Keratinocyte (primary cell): Measurements from ENCODE around the gene MMP23B. TPM values are rescaled to one million over a fixed set of nuclear protein-coding genes. Genes with fewer than 3 reads are reported as not detected.

Experiments used
- DNase-seq: peaks from one replicate; pipeline ENCODE4 v3.0.0-alpha.2; 2011; ENCODE audit warnings: low read depth, missing footprints, low spot score
- FAIRE-seq: peaks from 2 replicates; lab custom pipeline; 2011; peaks lifted over from hg19 to GRCh38; lab: Jason Lieb, UNC
- H2AFZ ChIP-seq: 2 replicates; pipeline ENCODE4 v1.6.0; 2012; ENCODE audit warnings: low read length, control low read depth, inconsistent platforms; ENCODE audit not compliant: control insufficient read depth
- H3K27ac ChIP-seq: 2 replicates; pipeline ENCODE4 v1.5.1; 2011; ENCODE audit warnings: low read length; ENCODE audit not compliant: control insufficient read depth, insufficient read depth
- H3K27me3 ChIP-seq: 3 replicates; pipeline ENCODE4 v1.6.0; 2011; ENCODE audit warnings: low read length; ENCODE audit not compliant: control insufficient read depth, insufficient read depth; ENCODE audit errors: extremely low read depth
- H3K36me3 ChIP-seq, 2 experiments: 2 replicates in 1 of 2; 3 replicates in 1 of 2; pipeline ENCODE4 v1.5.1; 2011; ENCODE audit warnings: low read length in 2 of 2, mild to moderate bottlenecking in 1 of 2; ENCODE audit not compliant: control insufficient read depth in 2 of 2, insufficient read depth in 2 of 2; ENCODE audit errors: extremely low read depth in 1 of 2
- H3K4me1 ChIP-seq: 3 replicates; pipeline ENCODE4 v1.5.1; 2011; ENCODE audit warnings: low read length; ENCODE audit not compliant: control insufficient read depth, insufficient read depth; ENCODE audit errors: extremely low read depth
- H3K4me2 ChIP-seq: 3 replicates; pipeline ENCODE4 v1.6.0; 2011; ENCODE audit warnings: low read depth, low read length; ENCODE audit not compliant: control insufficient read depth, insufficient read depth; ENCODE audit errors: extremely low read depth
- H3K4me3 ChIP-seq, 3 experiments: fragments of 200-600 bp in 1 of 3; sonication (generic) in 1 of 3; 2 replicates in 2 of 3; 3 replicates in 1 of 3; pipeline ENCODE4 v1.5.1; 2011 to 2016; ENCODE audit warnings: low read length in 3 of 3, mild to moderate bottlenecking in 3 of 3, control low read depth in 2 of 3, inconsistent platforms in 1 of 3, low read depth in 1 of 3, mixed read lengths in 1 of 3, mixed run types in 1 of 3, moderate library complexity in 1 of 3; ENCODE audit not compliant: control insufficient read depth in 2 of 3, insufficient read depth in 2 of 3; ENCODE audit errors: extremely low read depth in 1 of 3
- H3K79me2 ChIP-seq: 2 replicates; pipeline ENCODE4 v1.6.0; 2012; ENCODE audit warnings: low read length; ENCODE audit not compliant: control insufficient read depth, insufficient read depth
- H3K9ac ChIP-seq: 3 replicates; pipeline ENCODE4 v1.6.0; 2011; ENCODE audit warnings: low read length; ENCODE audit not compliant: control insufficient read depth, insufficient read depth; ENCODE audit errors: extremely low read depth
- H3K9me1 ChIP-seq: 3 replicates; pipeline ENCODE4 v1.6.0; 2011; ENCODE audit warnings: low read length; ENCODE audit not compliant: control insufficient read depth, insufficient read depth; ENCODE audit errors: extremely low read depth
- H3K9me3 ChIP-seq: 2 replicates; pipeline ENCODE4 v1.5.1; 2012; ENCODE audit warnings: low read depth, low read length; ENCODE audit not compliant: control insufficient read depth
- H4K20me1 ChIP-seq: 3 replicates; pipeline ENCODE4 v1.6.0; 2011; ENCODE audit warnings: low read length; ENCODE audit not compliant: control insufficient read depth, insufficient read depth; ENCODE audit errors: extremely low read depth
- EZH2 ChIP-seq: IDR thresholded peaks from one replicate; pipeline ENCODE4 v1.6.1; 2012; ENCODE audit warnings: inconsistent platforms, mild to moderate bottlenecking, low read length, moderate library complexity
- dilution Hi-C: fragments of 300-500 bp; cut with MboI; formaldehyde crosslinking; loops from one replicate; pipeline ENCODE4 v1.7.0; 2020; ENCODE audit warnings: low sequenced_read_pairs; ENCODE audit not compliant: extremely low pct_ligation_motif_present
- polyA plus RNA-seq, 5 experiments: library from polyadenylated mRNA; depleted of rRNA in 3 of 5; stranded (reverse) in 3 of 5; stranded (forward) in 1 of 5; unstranded in 1 of 5; fragments of >200 nt; gene quantifications; 1 replicate in 1 of 5; 2 replicates in 3 of 5; 3 replicates in 1 of 5; pipeline versions ENCODE4 v1.2.1 to v1.2.3, GENCODE V29; 2011 to 2012; ENCODE audit warnings: missing spikeins in 2 of 5, low read depth in 1 of 5, low replicate concordance in 1 of 5
- TF ChIP-seq, protein P1 (sequence below), 3 experiments: IDR thresholded peaks in 1 of 3; conservative IDR thresholded peaks in 1 of 3; optimal IDR thresholded peaks in 1 of 3; 2 replicates in 2 of 3; 3 replicates in 1 of 3; pipeline versions ENCODE3 to v1.5.1; 2011; ENCODE audit warnings: low read length in 3 of 3, mild to moderate bottlenecking in 3 of 3, moderate library complexity in 2 of 3, control low read depth in 1 of 3, inconsistent platforms in 1 of 3; ENCODE audit not compliant: insufficient read depth in 2 of 3; ENCODE audit errors: extremely low read depth in 1 of 3

MMP23B gene
- polyA plus RNA-seq, 1 donor (not counting 4 experiments of a cell fraction or from before 2014, with no cell fraction given): not detected

DNA sequence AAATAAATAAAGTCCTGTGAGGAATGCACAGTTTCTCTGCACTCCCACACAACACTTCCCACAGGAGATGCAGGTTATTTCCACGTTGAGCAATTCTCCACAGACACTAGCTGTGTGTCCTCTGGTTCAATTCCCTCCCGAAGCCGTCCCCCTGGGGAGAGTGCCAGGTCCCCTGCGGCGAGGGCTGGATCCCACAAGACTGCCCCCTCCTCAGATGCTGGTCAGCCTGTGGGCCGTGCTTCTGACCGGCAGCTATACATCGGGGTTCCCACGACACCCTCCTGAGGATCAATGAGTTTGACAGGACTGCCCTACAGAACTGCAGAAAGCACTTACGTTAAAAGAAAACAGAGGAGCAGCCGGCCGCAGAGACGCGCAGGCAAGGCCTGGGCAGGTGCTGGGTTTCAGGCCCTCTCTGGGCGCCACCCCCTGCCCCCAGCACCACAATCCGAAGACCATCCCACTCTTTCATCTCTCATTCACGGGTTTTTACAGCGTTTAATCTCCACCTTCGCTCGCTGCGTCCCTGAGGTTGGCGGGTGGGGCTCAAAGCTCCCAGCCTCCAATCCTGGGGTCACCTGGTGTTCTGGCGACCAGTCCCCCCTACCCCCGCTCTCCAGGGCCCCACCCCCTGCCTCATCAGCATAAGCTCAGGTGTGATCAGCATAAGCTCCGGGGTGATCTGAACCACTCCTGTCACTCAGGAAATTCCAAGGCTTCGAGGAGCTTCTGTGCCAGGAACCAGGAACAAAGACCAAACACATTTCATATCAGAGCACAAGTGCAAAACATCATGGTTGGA, 51.3 kb downstream of the MMP23B start:
- no peak for FAIRE-seq
- H4K20me1 ChIP-seq: no peaks in the 10 kb centered on the region
- H3K36me3 ChIP-seq: peaks cover 0 to 2% of the 10 kb centered on the region in 2 experiments
- no peak overlapping the region for H3K9ac ChIP-seq
- H3K79me2 ChIP-seq: peaks cover 39% of the 10 kb centered on the region
- H2AFZ ChIP-seq: no peak overlapping the region
- no peaks in the 10 kb centered on the region for H3K9me1 ChIP-seq
- no peaks in the 10 kb centered on the region for H3K27me3 ChIP-seq
- TF ChIP-seq EZH2: no peak
- TF ChIP-seq, protein P1, sequence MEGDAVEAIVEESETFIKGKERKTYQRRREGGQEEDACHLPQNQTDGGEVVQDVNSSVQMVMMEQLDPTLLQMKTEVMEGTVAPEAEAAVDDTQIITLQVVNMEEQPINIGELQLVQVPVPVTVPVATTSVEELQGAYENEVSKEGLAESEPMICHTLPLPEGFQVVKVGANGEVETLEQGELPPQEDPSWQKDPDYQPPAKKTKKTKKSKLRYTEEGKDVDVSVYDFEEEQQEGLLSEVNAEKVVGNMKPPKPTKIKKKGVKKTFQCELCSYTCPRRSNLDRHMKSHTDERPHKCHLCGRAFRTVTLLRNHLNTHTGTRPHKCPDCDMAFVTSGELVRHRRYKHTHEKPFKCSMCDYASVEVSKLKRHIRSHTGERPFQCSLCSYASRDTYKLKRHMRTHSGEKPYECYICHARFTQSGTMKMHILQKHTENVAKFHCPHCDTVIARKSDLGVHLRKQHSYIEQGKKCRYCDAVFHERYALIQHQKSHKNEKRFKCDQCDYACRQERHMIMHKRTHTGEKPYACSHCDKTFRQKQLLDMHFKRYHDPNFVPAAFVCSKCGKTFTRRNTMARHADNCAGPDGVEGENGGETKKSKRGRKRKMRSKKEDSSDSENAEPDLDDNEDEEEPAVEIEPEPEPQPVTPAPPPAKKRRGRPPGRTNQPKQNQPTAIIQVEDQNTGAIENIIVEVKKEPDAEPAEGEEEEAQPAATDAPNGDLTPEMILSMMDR (optimal IDR thresholded peaks at IDR 0.05 in 1 of 3, IDR thresholded peaks at IDR 0.05 in 1 of 3, conservative IDR thresholded peaks at IDR 0.05 in 1 of 3; ENCODE audit: extremely low read depth in 1 of 3, insufficient read depth in 2 of 3, low read length in 3 of 3): no peak
- H3K4me2 ChIP-seq: no peak overlapping the region
- no peak for DNase-seq
- H3K4me3 ChIP-seq: no peak overlapping the region
- peaks cover 8% of the 10 kb centered on the region for H3K4me1 ChIP-seq
- H3K9me3 ChIP-seq: no peaks in the 10 kb centered on the region
- dilution Hi-C loops: no loop called here
- no peak overlapping the region for H3K27ac ChIP-seq

Other genes with a start within 250 kb of the MMP23B start
- 97.0 to 171 TPM (median 140 TPM) in 3 replicates for gene CCNL2, start 232.8 kb upstream of the MMP23B start, polyA plus RNA-seq
- 94.3 to 169 TPM (median 133 TPM) in 3 replicates for gene MRPL20, start 224.9 kb upstream of the MMP23B start, polyA plus RNA-seq
- gene ANKRD65, start 210.9 kb upstream of the MMP23B start, polyA plus RNA-seq: 4.6 to 6.5 TPM (median 5.1 TPM) in 3 replicates
- 5.0 to 6.7 TPM (median 6.5 TPM) in 3 replicates for gene VWA1, start 196.5 kb upstream of the MMP23B start, polyA plus RNA-seq
- gene ATAD3C, start 182.5 kb upstream of the MMP23B start, polyA plus RNA-seq: 0.39 to 0.72 TPM (median 0.45 TPM) in 3 replicates
- gene ATAD3B, start 160.4 kb upstream of the MMP23B start, polyA plus RNA-seq: 18.4 to 24.9 TPM (median 20.6 TPM) in 3 replicates
- 19.9 to 23.0 TPM (median 22.0 TPM) in 3 replicates for gene ATAD3A, start 120.0 kb upstream of the MMP23B start, polyA plus RNA-seq
- 0.12 to 0.28 TPM (median 0.12 TPM) in 3 replicates for gene TMEM240, start 91.5 kb upstream of the MMP23B start, polyA plus RNA-seq
- 60.2 to 147 TPM (median 79.7 TPM) in 3 replicates for gene SSU72, start 57.3 kb upstream of the MMP23B start, polyA plus RNA-seq
- gene FNDC10, start 32.0 kb upstream of the MMP23B start, polyA plus RNA-seq: 1.2 to 2.8 TPM (median 2.2 TPM) in 3 replicates
- gene MIB2, start 16.7 kb upstream of the MMP23B start, polyA plus RNA-seq: 13.9 to 34.7 TPM (median 16.6 TPM) in 3 replicates
- 4.3 to 5.9 TPM (median 4.6 TPM) in 3 replicates for gene CDK11B, start 26.8 kb downstream of the MMP23B start, polyA plus RNA-seq
- gene SLC35E2B, start 60.6 kb downstream of the MMP23B start, polyA plus RNA-seq: 10.3 to 11.5 TPM (median 10.7 TPM) in 3 replicates
- gene CDK11A, start 92.2 kb downstream of the MMP23B start, polyA plus RNA-seq: 3.5 to 5.3 TPM (median 3.9 TPM) in 3 replicates
- 54.0 to 59.9 TPM (median 54.8 TPM) in 3 replicates for gene NADK, start 146.3 kb downstream of the MMP23B start, polyA plus RNA-seq